ENCODE results near the gene CMYA5.
A peak's percentile ranks its signal among the peaks of the same experiment; 100 is the strongest.

CMYA5 gene

DNA sequence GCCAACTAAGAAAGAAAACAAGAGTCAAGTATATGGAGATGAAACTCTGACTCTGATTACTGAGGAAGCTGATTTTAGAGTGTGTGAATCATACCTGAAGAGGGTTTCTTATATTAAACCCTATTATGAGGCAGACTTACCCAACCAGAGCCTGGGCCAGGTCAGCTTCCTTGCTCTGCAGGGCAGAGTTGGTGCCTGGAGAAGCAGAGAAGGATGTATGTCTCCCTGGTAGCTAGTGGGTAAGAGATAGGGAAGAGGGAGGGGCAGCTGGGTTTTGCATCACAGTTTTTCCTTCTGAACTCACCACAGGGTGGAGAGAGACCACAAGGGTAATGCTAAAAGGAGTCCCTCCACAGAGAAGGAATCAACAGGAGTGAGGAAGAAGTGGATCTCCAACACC, 104.1 kb downstream of the CMYA5 start:
- DNase-seq (ENCODE audit: low spot score) = no peak

DNA sequence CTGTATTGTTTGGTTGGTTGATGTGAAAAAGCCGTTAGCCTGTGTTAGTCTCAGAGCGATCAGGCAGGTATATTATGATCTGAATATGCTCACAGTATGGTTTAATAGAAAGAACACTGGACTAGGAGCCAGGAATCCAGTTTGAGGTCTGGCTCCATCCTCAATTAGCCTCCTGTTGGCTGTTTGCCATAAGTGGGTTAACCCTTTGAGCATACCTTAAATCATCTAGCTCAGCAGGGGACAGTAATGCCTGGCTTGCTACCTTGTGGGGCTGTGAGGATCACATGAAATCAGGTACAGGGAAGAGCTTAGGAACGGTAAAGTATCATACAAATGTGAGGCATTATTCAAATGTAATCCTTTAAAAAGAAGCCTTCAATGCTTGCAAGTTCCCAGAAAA, 104.7 kb downstream of the CMYA5 start:
- DNase-seq (ENCODE audit: low spot score) = no peak

DNA sequence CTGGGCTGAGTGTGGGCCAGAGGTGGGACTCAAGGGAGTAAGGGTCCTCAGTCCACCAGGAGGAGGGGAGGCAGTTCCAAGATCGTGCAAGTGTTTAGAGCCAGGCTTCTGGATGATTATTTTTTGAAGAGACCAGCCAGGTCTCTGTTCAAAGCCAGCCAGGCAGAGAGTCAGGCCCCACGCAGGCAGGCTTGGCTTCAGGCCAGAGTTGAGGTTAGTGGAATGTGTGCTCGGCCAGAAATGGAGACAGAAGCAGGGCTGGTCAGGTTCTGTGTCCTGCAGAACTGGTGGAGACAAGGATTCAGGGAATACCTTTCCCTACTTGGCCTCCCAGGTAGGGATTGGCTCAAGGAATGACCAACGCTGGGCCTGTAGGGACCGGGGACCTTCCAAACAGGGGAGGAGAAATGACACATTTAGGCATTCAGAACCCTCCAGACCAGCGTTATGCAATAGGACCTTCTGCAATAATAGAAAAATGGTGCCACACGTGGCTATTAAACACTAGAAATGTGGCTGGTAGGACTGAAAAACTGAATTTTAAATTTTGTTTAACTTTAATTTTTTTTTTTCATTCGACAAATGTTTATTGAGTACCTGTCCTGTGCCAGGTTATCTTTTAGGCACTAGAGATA, 106.2 kb downstream of the CMYA5 start:
- no peak for DNase-seq (ENCODE audit: low spot score)

DNA sequence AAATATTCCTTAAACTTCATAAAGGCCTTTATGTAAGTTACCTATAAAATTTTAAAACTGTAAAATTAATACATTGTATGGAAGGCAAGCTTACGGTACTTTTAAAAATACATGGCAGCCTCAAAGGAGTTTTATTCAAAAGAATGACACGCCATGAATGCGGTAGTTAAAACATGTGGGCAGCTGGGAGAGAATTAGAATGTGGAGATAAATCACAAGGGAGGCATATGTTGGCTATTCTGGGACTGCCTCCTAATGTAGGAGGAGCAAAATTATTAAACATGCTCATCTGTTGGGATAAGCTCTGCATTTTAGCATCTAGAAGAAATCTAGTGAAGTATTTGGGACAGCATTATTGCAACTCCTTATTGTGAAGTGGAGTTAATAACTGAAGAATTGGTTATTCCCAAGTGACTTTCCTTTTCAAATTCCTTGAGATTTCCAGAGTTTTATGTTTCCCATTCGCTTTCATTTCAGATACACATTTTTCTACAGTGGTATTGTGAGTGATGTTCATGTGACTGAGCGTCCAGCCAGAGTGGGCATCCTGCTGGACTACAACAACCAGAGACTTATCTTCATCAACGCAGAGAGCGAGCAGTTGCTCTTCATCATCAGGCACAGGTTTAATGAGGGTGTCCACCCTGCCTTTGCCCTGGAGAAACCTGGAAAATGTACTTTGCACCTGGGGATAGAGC, 109.4 kb downstream of the CMYA5 start:
- no peak for DNase-seq (ENCODE audit: low spot score)

DNA sequence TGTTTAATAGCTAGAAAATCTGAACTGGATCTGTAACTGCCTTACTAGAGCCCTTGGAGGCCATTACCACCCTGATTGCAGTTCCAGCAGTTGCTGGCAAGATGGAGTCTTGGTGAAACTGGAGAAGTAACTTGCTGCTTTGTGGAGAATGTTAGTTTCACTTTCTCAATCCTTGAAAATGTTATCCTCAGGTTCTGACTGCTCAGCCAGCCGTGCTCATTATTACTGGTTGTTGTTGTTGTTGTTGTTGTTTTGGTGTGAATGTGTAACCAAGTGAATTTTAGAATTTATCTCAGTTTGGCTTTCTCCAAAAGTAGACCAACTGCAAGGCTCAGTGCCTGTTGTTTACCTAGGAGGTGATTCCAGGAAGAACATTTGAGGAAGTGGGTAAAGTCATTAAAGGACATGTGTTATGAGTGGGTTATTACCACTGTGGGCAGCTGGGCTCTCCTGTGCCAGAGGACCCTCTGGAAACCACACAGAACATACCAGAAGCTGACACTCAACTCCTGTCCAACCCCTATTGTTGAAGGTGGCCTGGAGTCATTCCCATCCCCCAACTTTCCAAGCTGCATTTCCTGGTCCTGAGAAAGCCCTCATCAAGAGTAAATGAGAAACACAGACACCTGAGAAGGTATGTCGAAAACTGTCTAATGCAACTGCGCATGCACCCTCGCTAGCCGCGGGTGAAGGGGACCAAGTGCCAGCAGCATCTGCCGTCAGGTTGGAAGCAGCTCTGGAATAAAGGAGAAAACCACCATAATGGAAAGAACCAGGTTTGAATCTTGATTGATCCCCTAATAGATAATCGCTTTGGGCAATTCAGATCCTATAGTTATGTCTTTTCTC, 111.6 kb downstream of the CMYA5 start:
- no peak for DNase-seq (ENCODE audit: low spot score)

DNA sequence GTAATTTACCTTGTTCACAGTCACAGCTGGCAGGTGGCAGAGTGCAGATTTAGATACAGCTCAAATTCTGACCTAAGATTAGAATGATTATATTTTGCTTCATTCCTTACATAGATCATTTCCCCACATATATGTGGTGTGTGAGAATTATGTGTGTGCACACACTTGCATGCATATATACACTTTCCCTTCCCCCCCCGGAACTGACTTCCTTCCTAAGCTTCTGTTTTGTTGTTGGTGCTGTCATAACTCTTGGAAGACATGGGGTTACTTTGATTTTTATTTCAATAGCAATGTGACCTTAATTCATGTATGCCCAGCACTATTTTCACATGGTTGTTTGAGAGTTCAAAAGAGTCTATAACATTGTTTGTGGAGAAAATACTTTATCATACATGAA, 112.8 kb downstream of the CMYA5 start:
- DNase-seq (ENCODE audit: low spot score) = no peak

DNA sequence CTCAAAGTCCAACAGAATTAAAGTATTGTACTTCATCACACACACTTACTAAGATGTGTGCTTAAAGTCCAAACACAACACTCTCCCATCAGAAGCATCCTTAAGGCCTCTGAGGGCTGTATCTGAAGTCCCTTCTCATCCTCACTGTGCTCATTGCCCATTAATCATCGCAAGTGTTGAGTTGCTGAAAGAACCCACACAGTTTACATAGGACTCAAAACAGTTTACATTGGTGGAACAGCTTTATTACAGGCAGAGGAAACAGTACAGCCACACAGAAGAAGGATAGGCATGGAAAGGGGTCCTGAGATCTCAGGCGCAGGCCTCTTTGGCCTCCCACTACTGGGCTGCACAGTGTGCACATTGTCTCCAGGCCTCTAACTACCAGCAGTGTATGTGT, 113.4 kb downstream of the CMYA5 start:
- no peak for DNase-seq (ENCODE audit: low spot score)

DNA sequence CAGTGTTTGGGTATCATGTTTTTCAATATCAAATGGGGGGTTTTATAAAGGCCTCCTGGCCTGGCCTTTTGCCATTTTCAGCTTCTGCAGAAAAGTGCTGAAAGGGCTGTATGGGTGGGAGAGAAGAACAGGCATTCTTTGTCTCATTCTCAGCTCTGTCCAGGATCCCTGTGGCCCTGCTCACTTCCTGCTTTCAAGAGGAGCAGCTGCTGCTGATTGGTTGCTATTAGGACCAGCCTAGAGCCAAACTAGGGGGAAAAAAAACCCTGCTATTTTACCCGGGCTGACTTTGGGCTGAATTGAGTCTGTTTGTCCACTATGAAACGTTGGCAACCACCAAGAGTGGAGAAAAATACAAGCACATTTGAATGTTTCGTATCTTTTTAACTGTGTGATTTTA, 117.1 kb downstream of the CMYA5 start:
- DNase-seq (ENCODE audit: low spot score) = no peak

DNA sequence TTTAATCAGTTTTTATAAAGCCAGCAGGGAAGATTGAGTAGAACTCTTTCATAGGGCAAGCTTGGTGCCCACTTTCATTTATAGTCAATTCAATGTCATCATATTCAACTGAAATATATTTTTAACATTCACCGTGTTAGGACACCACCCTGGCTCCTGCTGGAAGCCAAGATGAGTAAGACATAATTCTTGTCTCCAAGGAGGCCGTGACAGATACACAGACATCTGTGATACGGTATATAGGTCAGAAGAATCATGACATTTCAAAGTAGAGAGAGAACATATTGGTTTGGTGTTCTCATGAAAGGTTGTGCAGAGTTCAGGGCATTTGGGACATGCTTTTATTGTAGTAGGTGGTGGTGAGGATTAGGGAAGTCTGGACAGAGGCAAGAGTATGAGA, 120.1 kb downstream of the CMYA5 start:
- DNase-seq (ENCODE audit: low spot score) = no peak

DNA sequence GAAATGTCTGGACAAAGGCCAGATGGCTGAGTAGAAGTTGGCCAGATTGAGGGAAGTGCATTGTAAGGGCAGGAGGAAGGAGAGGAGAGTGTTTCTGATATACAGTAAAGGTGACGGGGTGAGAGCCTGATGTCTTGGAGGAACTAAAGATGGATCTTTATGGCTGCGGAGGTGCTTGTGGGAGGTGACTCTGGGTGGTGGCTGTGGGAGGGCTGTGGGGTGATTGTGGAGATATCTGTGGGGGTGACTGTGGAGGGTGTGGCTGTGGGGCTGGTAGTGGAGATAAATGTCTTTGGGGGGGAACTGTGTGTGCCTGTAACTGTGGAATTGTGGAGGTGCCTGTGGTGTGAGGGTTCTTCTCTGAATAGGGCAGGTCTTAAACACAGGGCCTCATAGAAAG, 121.4 kb downstream of the CMYA5 start:
- DNase-seq (ENCODE audit: low spot score) = no peak

DNA sequence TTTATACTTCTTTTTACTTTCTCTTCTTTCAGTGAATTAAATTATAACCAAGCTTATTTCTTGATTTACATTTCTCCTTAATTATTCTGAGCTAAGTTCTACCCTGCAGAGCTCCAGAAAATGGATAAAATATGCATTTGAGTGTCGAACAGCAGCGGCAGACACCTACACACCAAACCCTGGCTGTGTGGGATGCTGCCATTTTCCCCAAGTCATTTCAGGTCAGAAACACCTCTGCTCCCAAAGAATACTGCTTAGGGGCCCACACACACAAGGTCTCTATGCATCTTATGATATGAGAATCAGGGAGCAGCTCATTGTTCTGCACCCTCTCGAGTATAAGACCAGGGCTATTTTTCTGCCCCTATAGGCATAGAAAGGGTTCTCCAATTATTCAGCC, 122.3 kb downstream of the CMYA5 start:
- no peak for DNase-seq (ENCODE audit: low spot score)

DNA sequence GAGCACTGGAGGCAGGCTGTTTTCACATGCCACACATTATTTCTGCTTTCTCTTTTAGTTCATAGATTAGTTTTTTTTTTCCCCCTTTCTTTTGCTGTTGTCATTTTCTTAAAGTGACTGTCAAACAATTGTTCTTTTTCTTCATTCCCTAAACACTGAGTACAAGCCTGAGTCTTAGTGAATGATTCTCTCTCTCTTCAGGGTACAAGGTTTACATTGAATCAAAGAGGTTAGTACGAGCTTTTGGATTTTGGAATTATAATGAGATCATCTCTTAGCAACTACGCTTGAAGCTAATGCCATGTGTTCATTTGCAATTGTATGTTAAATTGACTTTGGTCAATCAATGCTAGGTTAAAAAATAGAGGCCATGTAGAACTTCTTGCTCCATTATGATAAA, 125.1 kb downstream of the CMYA5 start:
- DNase-seq (ENCODE audit: low spot score) = no peak

DNA sequence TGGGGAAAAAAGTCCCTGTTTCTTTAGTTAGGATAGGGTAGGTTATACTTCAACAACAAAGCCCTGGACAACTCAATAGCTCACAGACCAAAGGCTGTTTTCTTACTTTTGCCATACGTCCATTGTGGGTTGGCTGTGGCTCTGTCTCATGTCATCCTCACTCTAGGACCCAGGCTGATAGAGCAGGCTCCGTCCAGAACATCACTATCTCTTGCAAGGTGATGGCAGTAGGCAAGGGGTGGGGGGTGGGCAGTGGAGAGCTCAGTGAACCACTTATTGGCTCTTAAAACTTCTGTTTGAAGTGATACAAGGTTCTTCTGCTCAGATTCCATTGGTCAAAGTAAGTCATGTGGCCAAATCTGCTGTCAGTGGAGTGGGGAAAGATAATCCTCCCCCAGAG, 126.4 kb downstream of the CMYA5 start:
- no peak for DNase-seq (ENCODE audit: low spot score)

DNA sequence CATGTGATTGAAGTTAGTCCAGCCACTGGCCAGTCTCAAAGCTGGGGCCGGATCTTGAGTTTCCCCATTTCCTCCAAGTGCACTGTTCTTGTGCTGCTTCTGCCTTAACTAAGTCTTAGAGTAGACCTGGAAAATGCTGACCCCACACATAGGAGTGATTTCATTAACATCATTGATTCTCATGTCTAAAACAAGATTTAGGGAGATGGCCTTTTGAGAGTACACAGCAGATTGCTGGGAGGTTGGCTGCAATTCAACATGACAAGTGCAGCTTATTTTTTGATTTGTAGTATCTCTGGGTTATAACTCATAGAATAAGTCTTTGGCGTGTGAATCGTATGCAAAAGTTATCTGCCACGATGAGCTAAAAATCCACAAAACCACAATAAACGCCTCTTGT, 131.0 kb downstream of the CMYA5 start:
- DNase-seq (ENCODE audit: low spot score) = no peak

DNA sequence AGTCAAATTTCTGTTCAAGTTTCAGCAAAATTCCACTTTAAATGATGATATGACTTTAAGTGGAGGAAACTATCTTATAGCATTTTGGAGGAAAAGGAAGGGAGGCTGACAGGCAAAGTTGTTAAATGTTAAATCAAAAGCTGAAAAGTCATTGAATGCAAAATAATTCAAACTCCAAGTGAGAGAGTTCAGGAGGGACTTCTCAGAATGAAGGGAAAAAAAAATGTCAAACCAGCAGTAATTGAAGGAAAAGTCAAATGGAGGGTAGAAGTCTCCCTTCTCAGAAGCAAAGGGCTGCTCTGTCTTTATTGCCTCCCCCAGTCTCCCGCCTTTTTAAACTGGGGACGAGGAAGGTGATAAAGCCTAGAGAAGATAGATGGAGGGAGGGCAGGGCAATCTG, 134.8 kb downstream of the CMYA5 start:
- DNase-seq (ENCODE audit: low spot score) = no peak

DNA sequence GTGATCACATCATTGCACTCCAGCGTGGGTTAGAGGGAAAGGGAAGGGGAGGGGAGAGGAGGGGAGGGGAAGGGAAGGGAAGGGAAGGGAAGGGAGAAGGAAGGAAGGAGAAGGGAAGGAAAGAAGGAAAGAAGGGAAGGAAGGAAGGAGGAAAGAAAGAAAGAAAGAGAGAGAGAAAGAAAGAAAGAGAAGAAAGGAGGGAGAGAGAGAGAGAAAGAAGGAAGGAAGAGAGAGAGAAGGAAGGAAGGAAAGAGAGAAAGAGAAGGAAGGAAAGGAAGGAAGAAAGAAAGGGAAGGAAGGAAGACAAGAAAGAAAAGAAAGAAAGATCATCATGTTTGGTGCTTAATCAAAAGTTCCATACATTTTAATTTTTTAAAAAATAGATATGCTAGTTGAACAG, 136.2 kb downstream of the CMYA5 start:
- DNase-seq (ENCODE audit: low spot score) = no peak

DNA sequence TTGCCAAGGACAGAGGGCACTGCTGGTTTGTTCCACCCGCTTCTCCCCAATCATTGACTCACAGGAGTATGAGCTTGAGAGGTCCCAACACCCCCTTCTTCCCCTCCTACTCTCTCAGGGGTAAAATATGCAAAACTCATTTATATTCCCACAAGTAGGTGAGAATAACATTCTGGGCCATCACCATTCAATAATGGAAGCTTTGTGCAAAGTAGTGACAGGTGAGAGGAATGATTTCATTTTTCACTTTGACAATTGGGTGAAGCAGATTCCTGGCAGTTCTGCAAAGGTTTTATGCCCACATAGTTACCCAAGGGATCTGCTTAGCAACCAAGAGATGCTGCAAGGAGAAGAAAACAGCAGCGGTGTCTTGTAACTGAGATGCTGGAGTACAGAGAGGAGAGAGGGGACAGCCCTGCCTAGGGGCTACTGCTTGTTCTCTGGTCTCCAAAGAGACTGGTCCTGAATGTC, 137.6 kb downstream of the CMYA5 start:
- DNase-seq (ENCODE audit: low spot score) = no peak

DNA sequence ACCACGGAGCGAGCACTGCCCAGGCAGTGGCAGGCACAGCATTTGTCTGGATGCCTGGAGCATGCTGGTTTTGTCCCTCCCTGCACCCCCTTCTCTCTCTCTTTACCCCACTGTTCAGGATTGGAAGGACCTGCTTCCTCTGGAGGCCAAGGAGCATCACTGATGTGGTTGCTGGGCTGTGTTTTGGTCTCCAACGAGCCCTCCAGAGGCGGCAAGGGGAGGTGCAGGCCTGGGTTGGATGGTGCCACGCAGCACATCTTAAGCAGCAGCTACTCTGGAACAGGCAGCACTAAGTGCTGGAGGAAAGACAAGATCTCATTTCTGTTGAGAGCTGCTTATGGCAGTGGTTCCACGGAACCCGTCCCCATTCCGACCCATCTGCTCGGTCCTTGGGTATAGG, 139.6 kb downstream of the CMYA5 start:
- DNase-seq (ENCODE audit: low spot score) = peak; percentile 6

DNA sequence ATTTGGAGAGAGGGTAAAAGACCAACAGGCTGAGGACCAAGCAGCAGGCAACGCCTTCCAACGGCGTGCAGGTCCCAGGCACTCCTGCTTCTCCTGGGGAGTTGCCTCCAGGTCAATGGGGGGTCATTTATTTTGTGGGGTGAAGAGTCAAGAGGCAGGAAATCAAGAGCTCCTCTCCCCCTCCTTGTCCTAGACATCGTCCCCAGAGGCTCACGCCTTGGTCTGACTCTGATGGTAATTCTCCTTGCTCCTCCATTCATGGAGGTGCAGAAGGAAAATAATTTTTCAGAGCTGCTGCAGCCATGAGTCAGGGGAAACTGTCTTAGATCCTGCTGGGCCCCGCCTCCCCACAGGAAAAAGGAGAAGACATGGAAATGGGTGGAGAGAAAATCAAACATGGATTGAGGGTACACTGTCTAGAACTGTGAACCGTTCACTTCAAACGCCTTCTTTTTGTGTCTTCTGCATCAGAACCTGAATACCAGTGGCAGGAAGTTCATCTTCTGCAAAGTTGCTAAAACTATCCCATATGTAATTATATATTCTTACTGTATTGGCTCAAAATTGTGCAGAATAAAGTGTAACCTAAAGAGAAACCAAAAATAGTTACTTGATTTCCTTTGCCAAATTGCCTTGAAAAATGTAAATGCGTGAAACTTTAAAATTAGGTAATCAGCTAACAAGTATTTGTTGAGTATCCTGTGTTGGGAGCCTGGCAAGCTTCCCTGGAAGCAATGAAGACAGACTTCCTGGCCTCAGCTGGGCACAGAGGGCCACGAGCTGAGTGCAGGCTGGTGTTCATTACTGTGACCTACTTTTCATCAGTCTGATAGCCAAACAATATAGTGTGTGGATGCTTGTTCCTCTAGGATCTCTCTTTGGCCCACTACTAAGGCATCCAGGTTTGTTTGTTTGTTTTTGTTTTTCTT, 142.0 kb downstream of the CMYA5 start:
- DNase-seq (ENCODE audit: low spot score) = no peak

DNA sequence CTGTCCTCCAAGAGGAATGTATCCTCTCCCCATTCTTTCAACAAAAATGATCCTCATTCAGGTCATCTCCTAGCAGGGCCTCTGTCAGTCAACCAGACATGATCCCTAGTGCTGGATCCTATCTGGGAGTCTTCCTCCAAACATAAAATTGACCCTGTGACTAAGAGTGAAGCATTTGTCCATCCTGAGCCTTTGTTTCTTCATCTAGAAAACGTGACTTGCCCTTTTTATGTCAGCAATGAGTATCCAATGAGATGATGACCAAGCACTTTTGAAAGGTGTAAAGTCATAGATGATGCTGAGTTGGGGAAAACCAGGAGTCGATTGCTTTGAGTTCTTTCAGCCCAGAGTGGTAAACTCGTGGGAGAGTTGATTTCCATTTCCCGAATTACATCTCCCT, 143.3 kb downstream of the CMYA5 start:
- DNase-seq (ENCODE audit: low spot score) = no peak

DNA sequence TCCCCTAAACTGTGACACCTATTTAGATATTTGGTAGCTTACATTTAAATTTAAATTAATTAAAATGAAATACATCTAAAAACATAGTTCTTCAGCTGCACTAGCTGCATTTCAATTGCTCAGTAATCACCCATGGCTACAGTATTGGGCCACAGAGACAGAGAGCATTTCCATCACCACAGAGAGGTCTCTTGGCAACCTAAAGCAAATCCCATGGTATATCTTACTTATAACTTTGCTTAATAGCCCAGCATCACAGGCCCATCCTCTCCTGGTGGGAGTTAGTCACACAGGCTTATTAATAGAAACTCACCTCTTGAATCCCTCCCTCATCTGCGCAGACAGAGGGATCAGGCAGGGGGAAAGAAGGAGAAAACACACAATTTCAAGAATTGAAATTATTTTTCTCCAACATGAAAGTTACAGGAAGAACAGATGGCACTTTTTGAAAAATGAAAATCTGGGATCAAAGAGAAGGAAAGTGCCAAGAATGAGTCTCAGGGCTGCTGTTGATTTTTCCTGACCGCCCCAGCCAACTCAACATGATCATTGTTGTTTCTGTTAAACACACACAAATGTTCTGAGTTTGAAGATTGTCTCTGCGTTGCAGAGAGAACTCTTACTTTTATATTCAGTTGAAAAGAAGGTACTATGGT, 144.6 kb downstream of the CMYA5 start:
- no peak for DNase-seq (ENCODE audit: low spot score)
